GM19193 (cell line): ENCODE measurements around the gene SMC1B.

Experiments used
- POLR2A ChIP-seq: IDR thresholded peaks from 4 replicates; pipeline ENCODE4 v1.6.1; 2011; ENCODE audit not compliant: insufficient read depth, insufficient read length; ENCODE audit errors: extremely low read depth

Gene SMC1B, protein sequence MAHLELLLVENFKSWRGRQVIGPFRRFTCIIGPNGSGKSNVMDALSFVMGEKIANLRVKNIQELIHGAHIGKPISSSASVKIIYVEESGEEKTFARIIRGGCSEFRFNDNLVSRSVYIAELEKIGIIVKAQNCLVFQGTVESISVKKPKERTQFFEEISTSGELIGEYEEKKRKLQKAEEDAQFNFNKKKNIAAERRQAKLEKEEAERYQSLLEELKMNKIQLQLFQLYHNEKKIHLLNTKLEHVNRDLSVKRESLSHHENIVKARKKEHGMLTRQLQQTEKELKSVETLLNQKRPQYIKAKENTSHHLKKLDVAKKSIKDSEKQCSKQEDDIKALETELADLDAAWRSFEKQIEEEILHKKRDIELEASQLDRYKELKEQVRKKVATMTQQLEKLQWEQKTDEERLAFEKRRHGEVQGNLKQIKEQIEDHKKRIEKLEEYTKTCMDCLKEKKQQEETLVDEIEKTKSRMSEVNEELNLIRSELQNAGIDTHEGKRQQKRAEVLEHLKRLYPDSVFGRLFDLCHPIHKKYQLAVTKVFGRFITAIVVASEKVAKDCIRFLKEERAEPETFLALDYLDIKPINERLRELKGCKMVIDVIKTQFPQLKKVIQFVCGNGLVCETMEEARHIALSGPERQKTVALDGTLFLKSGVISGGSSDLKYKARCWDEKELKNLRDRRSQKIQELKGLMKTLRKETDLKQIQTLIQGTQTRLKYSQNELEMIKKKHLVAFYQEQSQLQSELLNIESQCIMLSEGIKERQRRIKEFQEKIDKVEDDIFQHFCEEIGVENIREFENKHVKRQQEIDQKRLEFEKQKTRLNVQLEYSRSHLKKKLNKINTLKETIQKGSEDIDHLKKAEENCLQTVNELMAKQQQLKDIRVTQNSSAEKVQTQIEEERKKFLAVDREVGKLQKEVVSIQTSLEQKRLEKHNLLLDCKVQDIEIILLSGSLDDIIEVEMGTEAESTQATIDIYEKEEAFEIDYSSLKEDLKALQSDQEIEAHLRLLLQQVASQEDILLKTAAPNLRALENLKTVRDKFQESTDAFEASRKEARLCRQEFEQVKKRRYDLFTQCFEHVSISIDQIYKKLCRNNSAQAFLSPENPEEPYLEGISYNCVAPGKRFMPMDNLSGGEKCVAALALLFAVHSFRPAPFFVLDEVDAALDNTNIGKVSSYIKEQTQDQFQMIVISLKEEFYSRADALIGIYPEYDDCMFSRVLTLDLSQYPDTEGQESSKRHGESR

GRCh38 chr22:45413368-45414211 lies at the start of gene SMC1B, which contains the start of gene RIBC2:
Gene SMC1B (minus strand): TSS chr22:45413599. CDS start chr22:45413567, 32 bp downstream.
Gene RIBC2 (plus strand): TSS chr22:45413693. CDS start chr22:45413887, 194 bp downstream.
- no peak for TF ChIP-seq POLR2A

DNA sequence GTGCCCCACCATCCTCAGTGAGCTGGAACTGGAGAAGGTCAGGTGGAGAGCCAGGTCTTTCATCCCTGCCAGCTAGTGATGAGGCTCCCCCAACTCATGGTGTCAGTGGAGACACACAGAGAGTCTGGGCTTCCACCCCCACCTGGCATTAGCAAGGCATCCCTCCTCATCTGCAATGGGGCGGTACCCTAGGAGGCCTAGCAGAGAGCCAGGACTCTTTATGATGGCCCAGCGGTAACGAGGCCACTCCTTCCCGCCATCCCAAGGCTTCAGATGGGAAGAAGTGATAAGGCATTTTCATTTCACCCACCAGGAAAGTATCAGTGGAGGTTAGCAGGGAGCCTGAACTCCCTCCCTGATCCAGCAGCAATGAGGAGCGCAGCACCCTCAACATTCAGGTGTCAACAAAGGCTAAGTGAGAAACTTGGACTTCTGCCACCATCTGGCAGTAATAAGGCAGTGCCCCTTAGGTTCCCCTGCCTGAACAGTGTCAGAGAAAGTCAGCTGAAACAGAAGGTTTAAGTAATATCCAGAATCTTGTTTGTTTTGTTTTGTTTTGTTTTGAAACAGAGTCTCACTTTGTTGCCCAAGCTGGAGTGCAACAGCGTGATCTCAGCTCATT lies 48.7 kb upstream of the SMC1B start:
- no peak for TF ChIP-seq POLR2A

- TF ChIP-seq POLR2A = no peak
These were observed 47.1 kb upstream of the SMC1B start for GRCh38 chr22:45460288-45461109.

- no peak for TF ChIP-seq POLR2A
These were observed 45.8 kb upstream of the SMC1B start for GRCh38 chr22:45459235-45459634.

GRCh38 chr22:45458532-45458931 lies 45.1 kb upstream of the SMC1B start:
- no peak for TF ChIP-seq POLR2A

DNA sequence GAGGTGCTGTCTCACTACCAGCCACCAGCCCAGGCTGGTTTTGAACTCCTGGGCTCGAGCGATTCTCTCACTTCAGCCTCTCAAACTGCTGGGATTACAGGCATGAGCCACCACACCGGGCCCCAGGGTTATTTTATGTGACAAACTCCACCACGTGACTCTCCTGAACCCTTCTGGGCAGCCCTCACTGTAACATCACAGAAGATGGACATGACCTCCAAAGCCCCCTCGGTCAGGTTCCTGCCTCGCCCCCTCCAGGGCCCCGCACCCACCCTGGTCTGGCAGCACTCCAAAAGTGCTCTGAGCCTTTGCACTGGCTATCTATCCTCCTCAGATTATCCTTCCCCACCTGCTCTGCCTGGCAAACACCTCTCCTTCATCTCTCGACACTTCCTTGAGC lies 43.4 kb upstream of the SMC1B start:
- no peak for TF ChIP-seq POLR2A

DNA sequence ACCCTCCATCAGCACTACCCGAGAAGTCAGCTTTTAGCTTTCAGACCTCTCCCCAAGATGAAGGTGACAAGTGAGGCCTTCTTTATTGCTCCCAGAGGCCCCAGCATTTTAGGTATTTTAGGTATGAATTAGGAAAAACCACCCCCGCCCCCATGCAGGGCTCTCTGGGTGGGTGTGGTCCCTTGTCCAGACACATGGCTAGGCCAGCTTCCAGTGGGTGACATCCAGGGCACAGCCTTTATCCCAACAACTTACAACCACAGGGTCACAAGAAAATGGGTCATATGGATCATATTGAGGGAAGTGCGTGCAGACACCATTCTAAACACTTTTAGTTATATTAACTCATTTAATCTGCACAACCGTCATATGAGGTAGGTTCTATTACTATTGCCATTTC lies 42.2 kb upstream of the SMC1B start:
- TF ChIP-seq POLR2A = no peak

DNA sequence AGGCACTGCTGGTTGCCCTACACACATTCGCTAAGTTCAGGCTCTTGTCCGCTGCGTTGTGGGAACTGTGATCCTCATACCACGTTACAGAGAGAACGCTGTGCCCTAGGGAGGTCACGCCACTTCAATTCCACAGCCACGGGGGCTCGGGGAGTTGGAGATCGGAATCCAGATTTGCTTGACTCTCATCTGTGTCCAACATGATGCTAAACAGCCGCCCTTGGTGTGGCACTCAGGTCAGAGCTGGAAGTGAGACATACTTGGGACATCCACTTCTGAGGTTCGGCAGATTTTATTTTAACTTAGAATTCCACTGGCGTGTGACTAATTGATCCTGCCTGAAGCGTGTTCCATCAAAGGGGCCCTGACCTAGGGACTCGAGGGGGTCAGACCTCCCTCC lies 41.8 kb upstream of the SMC1B start:
- no peak for TF ChIP-seq POLR2A

GRCh38 chr22:45454275-45454674 lies 40.9 kb upstream of the SMC1B start:
- no peak for TF ChIP-seq POLR2A

DNA sequence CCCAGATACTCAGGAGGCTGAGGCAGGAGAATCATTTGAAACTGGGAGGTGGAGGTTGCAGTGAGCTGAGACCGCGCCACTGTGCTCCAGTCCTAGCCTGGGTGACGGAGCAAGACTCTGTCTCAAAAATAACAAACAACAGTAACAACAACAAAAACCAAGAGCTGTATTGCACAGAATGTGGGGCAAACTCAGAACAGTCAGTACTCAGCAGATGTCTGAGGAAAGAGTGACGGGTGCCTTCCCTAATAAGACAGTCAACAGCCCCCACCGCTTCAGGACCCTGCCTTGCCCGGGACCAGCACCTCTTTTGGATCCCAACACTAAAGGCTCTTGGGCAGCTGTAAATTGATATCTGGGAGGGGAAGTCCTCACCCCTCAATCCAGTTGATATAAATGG lies 40.4 kb upstream of the SMC1B start:
- no peak for TF ChIP-seq POLR2A

DNA sequence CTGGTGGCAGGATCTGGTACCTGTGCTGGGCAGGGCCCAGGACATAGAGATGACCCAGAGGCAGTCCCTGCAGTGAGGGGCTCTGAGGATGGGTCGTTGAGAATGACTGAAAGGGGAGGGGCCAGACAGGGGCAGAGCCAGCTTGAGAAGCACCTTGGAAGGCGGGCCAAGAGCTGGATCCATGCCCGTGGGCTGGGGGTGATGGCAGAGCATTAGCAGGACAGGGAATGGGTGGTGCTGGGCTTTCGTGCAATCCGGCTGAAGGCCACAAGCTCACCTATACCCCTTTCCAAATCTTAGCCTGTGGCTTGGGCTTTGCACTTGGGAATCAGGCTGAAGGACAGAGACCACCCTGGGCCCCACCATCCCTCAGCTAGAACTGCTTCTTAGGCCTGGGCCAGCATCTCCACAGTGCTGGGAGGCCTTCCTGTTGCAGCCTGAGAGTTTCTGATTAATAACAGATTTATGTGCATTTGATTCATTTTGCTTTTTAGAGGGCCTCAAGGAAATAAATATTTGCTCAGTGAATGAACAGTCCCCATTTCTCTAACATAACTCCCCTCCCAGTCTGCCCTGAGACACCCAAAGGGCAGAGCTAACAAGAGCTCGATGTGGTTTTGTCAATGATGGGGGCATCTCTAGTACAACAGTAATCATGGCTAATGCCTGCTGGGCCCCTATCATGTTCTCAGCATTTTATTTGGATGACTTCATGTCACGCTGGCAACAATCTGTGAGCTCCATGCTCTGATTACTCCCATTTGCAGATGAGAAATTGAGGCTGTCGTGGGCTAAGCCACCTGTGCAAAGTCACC lies 39.4 kb upstream of the SMC1B start:
- no peak for TF ChIP-seq POLR2A

DNA sequence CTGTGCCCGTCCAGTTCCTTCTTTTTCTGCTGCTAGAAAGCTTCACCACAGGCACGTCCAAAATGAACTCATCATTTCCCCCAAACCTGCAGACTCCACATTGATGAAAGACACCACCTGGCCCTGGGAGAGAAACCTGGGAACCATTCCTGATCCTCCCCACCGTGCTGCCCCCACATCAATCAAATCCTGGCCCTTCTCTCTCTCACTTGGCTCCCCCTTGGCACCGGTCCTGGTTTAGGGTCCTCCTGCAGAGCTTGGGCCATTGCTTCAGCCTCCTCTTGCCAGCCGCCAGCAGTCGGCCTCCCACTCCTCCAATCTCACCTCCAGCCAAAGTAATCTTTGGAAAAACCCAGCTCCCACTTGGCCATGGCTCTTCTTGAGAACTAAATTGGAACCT lies 38.6 kb upstream of the SMC1B start:
- no peak for TF ChIP-seq POLR2A
